HG03108 (cell line): Measurements from ENCODE around the gene OTC.

Experiments used
- ATAC-seq: cut with Tn5 transposase; IDR thresholded peaks from one replicate; pipeline ENCODE4 v1.9.1; 2021; ENCODE audit warnings: moderate library complexity; ENCODE audit not compliant: unreplicated experiment

OTC gene

DNA sequence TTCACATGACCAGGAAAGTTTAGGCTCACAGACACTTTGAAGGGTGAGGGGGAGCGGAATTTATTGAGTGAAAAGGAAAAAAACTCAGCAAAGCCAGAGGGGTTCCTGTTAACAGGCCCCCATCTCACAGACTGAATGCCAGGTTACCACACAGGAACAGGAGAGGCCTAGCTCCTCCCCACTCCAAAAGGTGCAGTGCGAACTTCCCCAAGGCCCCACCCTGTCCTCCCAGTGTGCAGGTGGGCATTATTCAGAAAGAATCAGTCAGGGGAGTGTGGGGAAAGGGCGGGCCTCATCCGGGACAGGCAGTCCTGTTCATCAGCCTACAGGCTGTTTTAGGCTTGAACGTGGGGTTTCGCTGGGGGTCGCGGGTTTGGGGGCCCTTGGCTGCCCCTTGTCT, 4.0 kb downstream of the OTC start:
- no peak for ATAC-seq

DNA sequence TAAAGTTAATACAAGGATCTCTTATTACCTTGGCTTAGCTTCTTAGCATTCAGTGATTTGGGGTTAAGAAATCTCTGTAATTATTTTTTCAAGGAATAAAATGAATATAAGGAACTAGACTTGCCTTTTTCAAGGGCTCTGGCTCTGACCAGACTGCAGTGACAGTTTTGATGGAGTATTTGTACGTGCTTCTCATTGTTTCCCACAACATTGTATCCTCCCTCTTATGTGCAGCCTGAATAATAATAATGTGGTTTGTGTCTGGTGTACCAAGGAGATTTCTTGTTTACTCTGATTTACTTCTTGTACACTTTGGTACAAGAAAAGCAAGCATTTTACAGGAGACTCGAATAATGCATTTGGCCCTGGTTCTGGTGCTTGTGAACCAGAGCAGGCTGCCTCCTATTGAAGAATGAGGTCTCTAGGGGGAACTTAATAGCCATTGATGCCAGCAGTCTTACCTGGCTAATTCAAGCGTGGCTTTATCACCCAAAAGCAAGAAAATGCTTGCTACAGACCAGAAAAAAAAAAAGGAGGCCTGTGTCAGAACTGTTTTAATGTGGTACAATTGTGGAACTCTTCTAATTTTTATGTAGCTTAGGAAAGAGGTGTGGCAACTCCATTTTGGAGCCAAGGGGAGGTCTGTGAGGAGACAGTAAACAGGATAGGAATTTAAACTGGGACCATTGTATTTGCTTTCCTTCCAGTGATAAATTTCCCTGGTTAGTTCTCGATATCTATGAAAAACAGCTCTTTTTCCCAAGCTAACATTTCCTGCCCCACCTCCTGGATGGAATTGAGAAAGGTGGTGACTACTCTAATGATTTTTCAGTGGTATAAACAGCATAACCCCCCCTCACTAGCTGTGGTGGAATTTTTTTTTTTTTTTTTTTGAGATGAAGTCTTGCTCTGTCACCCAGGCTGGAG, 5.6 kb downstream of the OTC start:
- ATAC-seq = no peak

DNA sequence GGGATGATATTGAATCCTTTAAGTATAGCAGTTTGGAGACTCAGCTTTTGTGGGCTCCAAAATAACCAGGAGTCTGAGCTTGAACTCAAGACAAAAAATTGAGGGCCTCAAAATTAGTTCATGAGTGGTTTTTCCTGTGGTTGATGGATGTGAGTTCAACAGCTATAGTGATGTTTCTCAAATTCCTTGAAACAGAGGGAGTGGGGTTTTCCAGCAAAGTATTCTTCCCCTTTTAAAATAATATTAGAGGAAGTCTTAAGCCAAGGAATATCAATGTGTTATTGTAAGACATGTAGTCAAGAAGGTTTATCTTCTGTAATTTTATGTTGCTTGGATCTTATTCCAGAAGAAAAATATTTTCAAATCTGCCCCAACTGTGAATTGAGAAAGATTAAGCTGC, 10.6 kb downstream of the OTC start:
- ATAC-seq = no peak

DNA sequence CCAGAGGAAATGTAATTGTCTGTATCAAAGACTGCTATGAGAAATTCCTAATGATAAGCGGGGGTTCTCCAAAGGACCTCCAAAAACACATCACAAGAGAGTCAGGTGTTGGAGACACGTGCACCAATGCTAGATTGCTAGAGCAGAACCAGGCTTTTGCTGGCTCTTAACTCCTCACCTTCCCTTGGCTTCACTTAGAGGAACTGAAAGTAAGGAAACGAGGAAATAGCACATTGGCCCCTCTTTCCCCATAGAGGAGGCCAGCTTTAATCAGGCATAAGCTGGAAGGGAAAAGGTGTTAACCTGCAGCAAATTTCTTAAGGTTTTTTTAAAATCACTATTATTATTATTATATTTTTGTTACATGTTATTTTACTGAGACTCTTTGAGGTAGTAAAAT, 13.6 kb downstream of the OTC start:
- ATAC-seq = no peak

DNA sequence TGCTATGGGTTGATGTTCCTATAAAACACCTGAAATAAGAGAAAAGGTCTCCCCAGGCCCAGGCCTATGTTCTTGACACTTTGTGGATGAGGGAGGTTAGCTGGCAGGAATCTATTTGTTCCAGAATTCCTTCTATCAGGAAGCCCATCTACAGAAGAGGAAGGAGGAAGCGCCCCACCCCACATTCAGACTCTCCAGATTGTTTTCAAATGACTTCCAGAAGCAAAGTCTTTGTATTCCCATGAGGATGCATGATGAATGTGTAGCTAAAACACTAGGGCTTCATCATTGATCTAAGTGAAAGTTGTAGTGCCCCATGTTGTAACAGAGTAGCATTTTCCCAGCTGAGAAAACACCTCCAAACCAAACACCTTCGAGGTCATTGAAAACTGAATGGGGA, 16.4 kb downstream of the OTC start:
- no peak for ATAC-seq

DNA sequence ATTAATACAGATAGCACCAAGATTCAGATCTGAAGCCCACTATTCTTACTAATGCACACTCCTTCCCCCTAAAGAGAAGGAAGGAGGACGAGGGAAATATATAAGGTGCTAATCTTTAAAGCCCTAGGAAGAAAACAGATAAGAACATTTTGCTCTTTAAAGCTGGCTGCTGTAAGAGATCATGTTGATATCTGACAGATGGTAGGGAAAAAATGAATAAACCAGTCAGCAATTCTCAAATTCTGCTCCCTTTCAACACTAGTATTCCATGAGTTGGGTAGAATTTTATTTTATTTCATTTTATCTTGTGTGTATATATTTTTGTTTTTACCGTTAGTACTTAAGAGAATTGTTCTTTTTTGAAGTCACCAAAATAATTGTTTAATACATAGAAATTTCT, 19.2 kb downstream of the OTC start:
- no peak for ATAC-seq

DNA sequence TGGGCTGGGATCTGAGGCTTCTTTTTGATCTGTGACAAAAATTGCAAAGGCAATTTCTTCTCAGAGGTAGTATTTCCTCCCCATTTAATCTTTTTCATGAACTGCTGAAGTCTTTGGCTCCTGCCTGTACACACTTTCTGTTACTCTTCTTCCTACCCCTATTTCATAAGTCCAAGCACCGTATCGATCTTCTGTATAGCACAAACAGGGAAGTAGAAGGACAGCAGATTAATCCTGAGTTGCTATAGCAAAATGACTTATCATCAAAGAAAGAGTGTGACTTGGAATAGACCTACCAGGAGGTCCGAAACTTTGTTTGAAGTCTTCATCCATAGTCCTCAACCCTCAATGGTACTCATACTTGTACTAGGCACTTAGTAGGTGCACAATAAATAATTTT, 22.0 kb downstream of the OTC start:
- no peak for ATAC-seq

DNA sequence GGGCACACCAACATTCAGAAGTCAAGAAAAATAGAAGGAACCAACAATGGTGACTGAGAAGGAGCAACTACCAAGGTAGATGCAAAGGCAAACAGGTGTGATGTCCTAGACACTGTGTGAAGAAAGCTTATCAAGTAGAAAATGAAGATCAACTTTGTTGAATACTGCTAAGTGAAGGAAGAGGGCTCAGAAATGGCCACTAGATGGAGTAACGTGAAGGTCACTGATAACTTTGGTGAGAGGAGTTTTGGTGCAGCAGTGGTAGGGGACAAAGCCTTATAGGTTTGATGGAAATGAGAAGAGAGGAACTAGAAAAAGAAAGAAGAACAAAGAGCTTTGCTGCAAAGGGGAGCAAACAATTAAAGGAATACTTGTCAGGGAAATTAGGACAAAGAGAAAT, 23.5 kb downstream of the OTC start:
- no peak for ATAC-seq

DNA sequence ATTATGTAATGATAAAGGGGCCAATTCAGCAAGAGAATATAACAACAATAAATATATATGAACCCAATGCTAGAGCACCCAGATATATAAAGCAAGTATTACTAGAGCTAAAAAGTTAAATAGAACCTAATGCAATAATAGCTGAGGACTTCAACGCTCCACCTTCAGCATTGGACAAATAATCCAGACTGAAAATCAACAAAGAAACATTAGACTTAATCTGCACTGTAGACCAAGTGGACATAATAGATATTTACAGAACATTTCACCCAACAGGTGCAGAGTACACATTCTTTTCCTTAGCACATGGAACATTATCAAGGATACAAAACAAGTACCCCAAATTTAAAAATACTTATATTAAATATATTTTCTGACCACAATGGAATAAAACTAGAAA, 24.3 kb downstream of the OTC start:
- no peak for ATAC-seq

DNA sequence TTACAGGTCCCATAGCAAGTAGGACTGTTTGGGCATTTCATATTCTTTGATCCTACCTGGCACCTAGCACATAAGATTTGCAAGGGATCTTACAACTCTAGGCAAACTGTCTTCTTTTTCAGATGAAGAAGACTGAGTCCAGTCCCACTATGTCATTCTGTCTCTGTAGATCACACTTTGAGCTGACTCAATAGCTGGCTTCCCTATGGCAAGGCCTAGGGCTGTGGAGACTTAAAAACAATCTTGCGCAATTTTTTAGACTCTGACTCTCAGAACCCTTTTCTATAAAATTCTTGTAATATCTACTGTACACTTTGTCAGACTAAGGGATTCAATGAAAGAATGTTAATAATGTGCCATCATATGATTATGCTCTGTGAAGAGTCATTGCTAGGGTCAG, 26.7 kb downstream of the OTC start:
- ATAC-seq = no peak

DNA sequence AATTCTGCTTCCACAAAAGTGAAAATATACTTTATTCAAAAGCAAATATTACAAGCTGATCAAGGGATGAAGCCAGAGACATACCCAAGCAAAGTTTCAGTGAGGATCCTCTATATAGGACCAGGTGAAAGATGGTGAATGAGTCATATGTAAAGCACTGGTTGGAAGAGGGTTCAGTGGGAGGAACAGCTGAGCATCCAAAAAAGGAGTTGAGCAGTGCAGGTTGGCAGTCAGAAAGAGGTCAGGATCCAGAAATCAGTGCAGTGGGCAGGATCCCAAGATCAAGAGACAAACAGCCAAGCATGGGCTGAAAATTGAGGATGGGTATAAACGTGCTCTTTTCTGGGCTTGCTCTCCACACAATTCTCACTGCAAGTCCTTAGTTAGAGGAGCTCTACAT, 30.3 kb downstream of the OTC start:
- no peak for ATAC-seq

DNA sequence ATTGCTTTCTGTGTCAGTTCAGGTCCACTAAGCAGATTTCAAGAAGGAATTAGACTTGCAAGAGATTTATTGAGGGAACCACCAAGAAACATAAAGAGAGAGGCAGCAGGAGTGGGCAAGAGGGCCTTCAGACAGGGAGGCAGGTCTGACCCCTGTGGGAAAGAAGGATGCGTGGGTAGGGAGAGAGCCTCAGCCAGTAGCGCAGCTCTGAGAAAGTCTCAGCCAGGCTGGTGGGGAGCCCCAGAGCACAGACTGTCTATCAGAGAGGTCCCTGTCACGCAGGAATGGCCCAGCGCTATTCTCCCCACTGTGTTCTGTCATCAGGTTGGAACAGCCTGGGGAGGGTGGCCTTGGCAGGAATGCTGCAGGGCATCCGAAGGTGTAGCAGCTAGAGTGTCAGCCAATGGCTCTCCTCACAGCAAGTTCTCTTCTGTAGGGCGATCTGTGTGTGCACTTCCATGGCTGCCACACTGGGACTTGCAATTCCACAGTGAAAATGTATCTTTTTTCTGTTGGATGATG, 48.0 kb downstream of the OTC start:
- no peak for ATAC-seq

DNA sequence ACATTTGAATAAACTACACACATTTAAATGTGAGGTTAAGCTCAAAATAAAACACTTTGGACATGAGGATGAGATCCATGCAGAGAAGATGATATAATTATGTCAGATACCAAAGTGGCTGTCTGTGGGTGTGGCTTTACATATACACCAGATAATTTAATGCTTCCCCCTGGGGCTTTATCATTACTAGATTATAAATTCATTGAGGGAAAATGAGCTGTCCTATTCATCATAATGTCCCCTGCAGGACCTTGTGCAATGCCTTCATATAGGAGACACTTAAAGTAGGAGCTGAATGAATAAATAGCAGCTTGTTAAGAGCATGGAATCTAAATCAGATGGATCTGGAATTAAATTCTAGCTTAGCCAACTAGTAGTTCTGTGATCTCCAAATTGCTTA, 49.7 kb downstream of the OTC start:
- ATAC-seq = no peak

DNA sequence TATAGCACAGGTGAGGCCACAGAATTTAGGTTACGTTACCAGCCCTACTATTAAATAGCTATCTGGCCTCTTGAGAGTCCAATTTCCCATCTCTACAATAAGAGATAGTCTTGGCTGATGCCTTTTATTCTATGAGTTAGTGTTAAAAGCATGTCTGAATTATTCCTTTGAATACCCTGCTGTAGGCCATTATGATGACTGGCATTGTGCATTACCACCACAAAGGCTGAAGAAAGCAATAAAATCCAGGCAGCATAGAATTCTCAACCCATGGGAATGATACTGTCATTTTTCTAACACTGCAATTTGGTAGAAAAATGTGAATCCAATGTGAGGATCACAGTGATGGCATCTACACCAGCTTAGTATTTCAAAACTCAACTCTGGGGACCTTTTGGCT, 51.4 kb downstream of the OTC start:
- no peak for ATAC-seq

DNA sequence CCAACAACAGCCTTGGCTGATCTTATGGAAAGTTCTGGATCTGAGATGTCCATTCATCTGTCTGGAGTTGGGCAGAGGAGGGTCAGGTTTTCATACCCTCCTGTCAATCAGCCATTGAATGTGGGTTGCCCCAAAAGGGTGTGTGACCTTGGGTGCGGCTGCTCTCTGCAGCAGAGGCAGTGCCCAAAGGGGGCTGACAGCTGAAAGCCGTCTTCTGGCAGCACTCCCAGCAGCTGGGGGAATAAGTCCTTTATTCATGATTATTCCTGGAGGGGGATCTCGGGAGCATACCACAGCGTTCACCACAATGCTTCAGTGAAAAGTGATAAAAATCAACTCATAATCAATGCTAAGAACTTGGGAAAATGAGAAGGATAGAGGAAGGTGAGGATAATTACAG, 54.7 kb downstream of the OTC start:
- ATAC-seq = no peak

DNA sequence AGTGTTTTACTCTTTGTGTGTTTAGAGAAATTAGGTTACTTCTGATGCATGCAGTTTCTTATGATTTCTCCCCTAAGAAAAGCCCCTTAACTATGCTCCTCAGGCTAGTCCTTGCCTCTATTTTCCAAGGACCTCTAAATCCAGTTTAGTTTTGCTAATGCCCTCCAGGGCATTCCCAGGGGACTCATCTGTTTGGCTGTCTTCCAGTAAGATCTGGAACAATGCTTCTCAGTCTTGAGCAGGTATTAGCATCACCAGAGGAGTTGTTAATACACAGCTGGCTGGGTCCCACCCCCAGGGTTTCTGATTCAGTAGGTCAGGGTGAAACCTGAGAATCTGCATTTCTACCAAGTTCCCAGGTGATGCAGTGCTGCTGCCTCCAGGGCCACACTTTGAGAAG, 56.9 kb downstream of the OTC start:
- ATAC-seq = no peak

DNA sequence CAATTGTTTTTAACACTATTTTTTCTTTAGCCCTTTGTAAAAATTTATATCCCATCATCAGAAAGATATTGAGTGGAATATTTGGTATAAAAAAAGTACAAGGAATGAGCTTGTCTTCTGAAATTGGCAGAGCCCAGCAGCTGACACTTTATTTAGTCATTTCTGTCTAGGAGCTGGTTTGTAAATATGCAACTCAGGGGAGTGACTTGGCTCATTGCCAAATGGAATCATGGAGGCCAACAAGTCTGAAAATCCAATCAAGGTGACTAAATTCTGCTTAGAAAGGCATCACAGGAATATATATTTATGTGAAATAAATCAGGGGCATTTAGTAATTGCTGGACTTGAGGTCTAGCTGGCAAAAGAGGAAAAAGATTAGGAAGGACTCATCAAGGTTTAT, 74.4 kb downstream of the OTC start:
- ATAC-seq = no peak

DNA sequence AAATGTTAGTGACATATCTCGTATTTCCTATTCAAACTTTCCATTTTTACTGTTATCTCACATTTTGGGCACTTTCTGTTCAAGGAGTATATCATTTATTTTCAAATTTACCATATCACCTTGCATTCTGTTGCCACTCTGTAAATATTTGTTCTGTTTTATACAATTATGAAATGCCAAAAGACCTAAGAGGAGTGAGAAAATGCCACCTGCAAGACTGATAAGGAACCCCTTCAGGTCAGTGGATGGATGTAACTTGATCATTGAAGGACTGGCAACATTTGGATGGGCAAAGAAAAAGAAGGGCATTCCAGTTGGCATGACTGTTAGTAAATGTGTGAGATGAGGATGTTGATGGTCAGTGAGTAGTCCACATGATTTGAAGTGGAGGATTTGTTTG, 79.1 kb downstream of the OTC start:
- ATAC-seq = no peak

DNA sequence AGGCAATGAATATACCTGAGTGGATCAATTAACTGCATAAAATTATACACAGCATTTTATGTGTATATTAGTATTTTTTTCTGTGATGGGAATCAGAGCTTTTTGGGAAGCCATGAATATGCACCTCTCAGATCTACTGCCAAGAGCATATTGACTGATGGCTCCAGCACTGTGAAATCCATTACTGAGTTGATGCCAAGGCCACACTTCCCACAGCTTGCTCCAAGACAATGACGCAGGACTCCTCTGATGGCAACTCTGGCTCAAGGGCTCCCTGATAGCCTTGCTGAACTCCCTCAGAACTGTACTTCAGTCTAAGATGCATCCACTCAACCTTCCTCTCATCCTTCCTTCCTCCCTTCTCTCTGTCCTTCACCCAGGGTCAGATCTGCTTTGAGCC, 82.7 kb downstream of the OTC start:
- no peak for ATAC-seq

DNA sequence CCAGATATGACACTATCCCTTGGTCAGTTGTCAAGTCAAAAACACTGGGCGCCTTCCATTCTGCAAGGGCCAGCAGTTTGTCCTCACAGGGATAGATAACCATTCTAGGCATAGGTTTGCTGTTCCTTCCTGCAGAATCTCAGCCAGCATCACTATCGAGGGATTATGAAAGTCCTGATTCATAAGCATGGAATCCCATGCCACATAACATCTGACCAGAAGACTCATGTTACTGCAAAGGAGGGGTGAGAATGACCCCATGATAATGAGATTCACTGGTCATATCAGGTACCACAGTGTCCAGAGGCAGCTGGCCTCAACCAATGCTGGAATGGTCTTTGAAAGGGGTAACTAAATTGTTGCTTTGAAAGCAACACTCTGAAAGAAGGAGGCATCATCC, 84.7 kb downstream of the OTC start:
- no peak for ATAC-seq

DNA sequence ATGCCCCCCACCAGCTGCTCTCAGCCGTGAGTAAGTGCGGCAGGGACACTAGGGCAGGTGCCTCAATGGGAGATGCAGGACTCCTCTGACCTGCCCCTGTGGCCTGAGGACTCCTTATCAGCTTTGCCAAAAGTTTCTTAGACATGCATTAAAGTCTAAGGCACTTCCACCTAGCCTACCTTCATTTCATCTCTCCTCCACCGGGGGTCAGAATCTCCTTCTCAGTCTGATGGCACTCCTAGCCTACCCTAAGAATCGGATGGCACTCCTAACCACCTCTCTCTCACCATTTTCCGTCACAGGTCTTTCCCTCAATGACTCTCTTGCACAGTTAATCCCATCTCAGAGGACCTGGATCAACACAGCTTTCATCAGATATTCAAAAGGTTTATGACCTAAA, 85.9 kb downstream of the OTC start:
- ATAC-seq = no peak

DNA sequence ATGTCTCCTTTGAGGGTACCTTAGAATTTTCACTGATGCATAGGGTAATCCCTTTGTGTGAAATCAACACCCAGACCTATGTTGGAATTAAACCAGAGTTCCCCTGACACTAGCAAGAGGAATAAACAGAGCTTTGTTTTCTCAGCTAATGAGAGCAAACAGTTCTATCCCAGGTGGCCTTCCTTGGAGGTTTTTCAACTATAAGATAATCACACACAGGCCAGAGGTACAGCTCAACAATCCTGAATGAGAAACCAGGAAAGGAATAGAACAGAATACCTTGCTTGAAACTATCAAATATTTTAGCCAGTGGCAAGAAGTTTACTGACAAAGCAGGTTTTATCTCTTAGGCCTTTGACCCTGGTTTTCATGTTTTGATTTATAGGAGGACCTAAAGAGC, 100.2 kb downstream of the OTC start:
- no peak for ATAC-seq

DNA sequence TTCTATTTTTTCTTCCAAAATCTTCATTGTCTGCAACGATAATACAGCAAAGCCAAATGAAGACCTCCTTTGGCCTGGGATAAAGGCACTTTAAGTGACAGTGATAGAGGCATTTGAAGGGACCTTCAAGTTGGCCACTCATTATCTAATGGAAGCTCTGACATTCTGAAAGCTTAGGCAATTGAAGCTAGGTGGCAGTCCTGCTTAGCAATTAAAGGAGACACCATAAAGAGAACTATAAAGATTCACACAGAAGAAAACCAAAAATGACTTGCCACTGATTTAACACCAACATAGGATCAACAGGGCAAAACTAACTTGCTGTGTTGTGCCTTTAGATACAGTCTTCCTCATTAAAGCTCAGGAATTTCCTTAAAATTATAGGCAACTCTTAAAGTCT, 105.7 kb downstream of the OTC start:
- ATAC-seq = no peak
